Transverse colon (tissue), 4 donors: ENCODE results near the gene PHAX.

ENCODE experiments used
- CTCF ChIP-seq, 5 experiments: fragments of 200-600 bp in 3 of 5; fragments of 450-650 bp in 2 of 5; sonication (generic) in 3 of 5; IDR thresholded peaks; 1 replicate in 2 of 5; 2 replicates in 3 of 5; pipeline ENCODE4 v1.5.1; 2016 to 2017; ENCODE audit warnings: antibody characterized with exemption in 5 of 5, inconsistent platforms in 3 of 5, mild to moderate bottlenecking in 2 of 5, moderate library complexity in 1 of 5
- EP300 ChIP-seq: sonication (generic); formaldehyde crosslinking; IDR thresholded peaks from one replicate; pipeline ENCODE4 v1.6.1; 2017; ENCODE audit warnings: antibody characterized with exemption, low read depth
- POLR2A ChIP-seq: fragments of 450-650 bp; IDR thresholded peaks from one replicate; pipeline ENCODE4 v1.6.1; 2016; ENCODE audit warnings: antibody characterized with exemption, mild to moderate bottlenecking, moderate library complexity
- POLR2AphosphoS5 ChIP-seq, 3 donors: sonication (generic); formaldehyde crosslinking; IDR thresholded peaks; one replicate each; pipeline ENCODE4 v1.6.1; 2016; ENCODE audit warnings: antibody characterized with exemption in 3 of 3

GRCh38 chr5:126633552-126633951 lies 32.8 kb downstream of the PHAX start:
- no peak for TF ChIP-seq POLR2A
- TF ChIP-seq CTCF (IDR thresholded peaks at IDR 0.05) = no peak
- TF ChIP-seq POLR2AphosphoS5 (IDR thresholded peaks at IDR 0.05) = no peak
- no peak for TF ChIP-seq EP300
